HepG2 (cell line): Measurements from ENCODE around the gene RASGRP1. TPM values are rescaled to one million over a fixed set of nuclear protein-coding genes. Genes with fewer than 3 reads are reported as not detected.

ENCODE experiments used
- ATAC-seq: fragments of 200-7000 bp; cut with Tn5 transposase; 3 replicates; pipeline ENCODE4 v1.9.1; 2020; ENCODE audit warnings: mild to moderate bottlenecking, moderate library complexity
- BruUV-seq: library from RNA; stranded (reverse); fragments of 400-500 nt; replicated peaks from 2 replicates; lab custom pipeline; 2021; lab: Mats Ljungman, UMichigan
- CTCF ChIA-PET: fragments of 300-600 bp; formaldehyde crosslinking; extraction: SDS; loops from one replicate; lab custom pipeline; 2021; ENCODE audit warnings: low total read pairs, inconsistent platforms, low intra/inter-chr PET ratio; lab: Yijun Ruan, JAX
- POLR2A ChIA-PET: fragments of 350-600 bp; sonication (Branson Sonifier 250); formaldehyde crosslinking; loops from one replicate; lab custom pipeline; 2020; ENCODE audit warnings: antibody characterized with exemption, inconsistent platforms; lab: Yijun Ruan, JAX
- DNase-seq: peaks from one replicate; pipeline ENCODE4 v3.0.0-alpha.2; 2015; ENCODE audit warnings: low spot score
- FAIRE-seq: peaks from 3 replicates; lab custom pipeline; 2011; peaks lifted over from hg19 to GRCh38; lab: Jason Lieb, UNC
- H2AFZ ChIP-seq: one replicate; pipeline ENCODE4 v1.6.1; 2011; ENCODE audit warnings: low read length, inconsistent platforms
- H3K27ac ChIP-seq: fragments of 300-600 bp; 3 replicates; pipeline ENCODE4 v1.8.0; 2011; ENCODE audit warnings: mixed run types, mild to moderate bottlenecking, mixed read lengths, low read length, inconsistent platforms; ENCODE audit not compliant: insufficient read depth; ENCODE audit errors: extremely low read length
- H3K27me3 ChIP-seq, 2 experiments: fragments of 200-600 bp in 1 of 2; 2 replicates in 1 of 2; 3 replicates in 1 of 2; pipeline versions ENCODE4 v1.6.0 to v1.8.0; 2011; ENCODE audit warnings: low read length in 2 of 2, mild to moderate bottlenecking in 2 of 2, moderate library complexity in 2 of 2, inconsistent platforms in 1 of 2; ENCODE audit not compliant: insufficient read depth in 2 of 2, control insufficient read depth in 1 of 2
- H3K36me3 ChIP-seq, 2 experiments: fragments of 200-600 bp in 1 of 2; replicated peaks in 1 of 2; 2 replicates in 1 of 2; 3 replicates in 1 of 2; pipeline versions ENCODE4 v1.5.1 to v1.8.0; 2011; ENCODE audit warnings: low read length in 2 of 2, inconsistent platforms in 1 of 2; ENCODE audit not compliant: insufficient read depth in 2 of 2, control insufficient read depth in 1 of 2
- H3K4me1 ChIP-seq: 2 replicates; pipeline ENCODE4 v1.5.1; 2012; ENCODE audit warnings: low read length, inconsistent platforms; ENCODE audit not compliant: insufficient read depth
- H3K4me2 ChIP-seq: 2 replicates; pipeline ENCODE4 v1.6.0; 2011; ENCODE audit warnings: low read depth, low read length, inconsistent platforms
- H3K4me3 ChIP-seq, 3 experiments: fragments of 200-600 bp in 1 of 3; sonication (generic), shearing (Covaris generic) in 1 of 3; replicated peaks in 1 of 3; 2 replicates each; pipeline ENCODE4 v1.5.1; 2011 to 2016; ENCODE audit warnings: low read length in 3 of 3, inconsistent platforms in 2 of 3, low read depth in 2 of 3, mild to moderate bottlenecking in 2 of 3, control low read depth in 1 of 3, mixed read lengths in 1 of 3; ENCODE audit not compliant: insufficient read depth in 1 of 3
- H3K79me2 ChIP-seq: one replicate; pipeline ENCODE4 v1.6.1; 2011; ENCODE audit warnings: low read length, inconsistent platforms; ENCODE audit not compliant: insufficient read depth
- H3K9ac ChIP-seq: 2 replicates; pipeline ENCODE4 v1.6.0; 2011; ENCODE audit warnings: mild to moderate bottlenecking, low read depth, low read length, inconsistent platforms; ENCODE audit not compliant: insufficient read depth
- H3K9me3 ChIP-seq: 2 replicates; pipeline ENCODE4 v1.5.1; 2012; ENCODE audit warnings: mild to moderate bottlenecking, low read length
- H4K20me1 ChIP-seq: 2 replicates; pipeline ENCODE4 v1.6.0; 2011; ENCODE audit warnings: inconsistent platforms, mild to moderate bottlenecking, low read length, moderate library complexity; ENCODE audit not compliant: insufficient read depth
- FOXK1 ChIP-seq: sonication (generic); formaldehyde crosslinking; IDR thresholded peaks from 2 replicates; pipeline ENCODE4 v1.4.0; 2020; ENCODE audit warnings: low read depth, missing genetic modification reagents, borderline replicate concordance
- HOXD1 ChIP-seq: sonication (generic); formaldehyde crosslinking; IDR thresholded peaks from 2 replicates; pipeline ENCODE4 v1.5.0; 2020; ENCODE audit warnings: missing genetic modification reagents
- RBM39 ChIP-seq: fragments of 200-400 bp; formaldehyde crosslinking; IDR thresholded peaks from one replicate; pipeline ENCODE4 v1.6.1; 2018; ENCODE audit warnings: antibody characterized with exemption, mild to moderate bottlenecking, low read depth, low read length; ENCODE audit not compliant: poor library complexity, severe bottlenecking
- SATB2 ChIP-seq: sonication (generic); formaldehyde crosslinking; IDR thresholded peaks from 2 replicates; pipeline ENCODE4 v1.5.0; 2020; ENCODE audit warnings: missing genetic modification reagents
- ZC3H13 ChIP-seq: sonication (generic); formaldehyde crosslinking; IDR thresholded peaks from 2 replicates; pipeline ENCODE4 v1.8.1; 2023; ENCODE audit warnings: mild to moderate bottlenecking, missing genetic modification reagents, moderate library complexity
- ZNF205 ChIP-seq: IDR thresholded peaks from 2 replicates; pipeline ENCODE4 v1.6.1; 2018; ENCODE audit warnings: missing biosample characterization, missing genetic modification reagents
- ZNF572 ChIP-seq: sonication (generic); formaldehyde crosslinking; IDR thresholded peaks from 2 replicates; pipeline ENCODE4 v1.5.1; 2020; ENCODE audit warnings: mild to moderate bottlenecking, missing genetic modification reagents
- ZNF790 ChIP-seq: sonication (generic); formaldehyde crosslinking; IDR thresholded peaks from 2 replicates; pipeline ENCODE4 v1.8.0; 2022; ENCODE audit warnings: missing genetic modification reagents, mild to moderate bottlenecking, borderline replicate concordance
- WGBS: methylation state at CpG from one replicate; pipeline ENCODE4 v1.1.6; 2017; ENCODE audit warnings: low lambda C conversion rate; 5-methylcytosine and 5-hydroxymethylcytosine counted together
- in situ Hi-C: cut with HindIII; loops from 2 replicates; pipeline ENCODE4 v1.10.0; 2017; ENCODE audit warnings: low pct_unique_long_range_greater_than_20kb; ENCODE audit not compliant: extremely low pct_ligation_motif_present
- intact Hi-C: fragments of 100-400 bp; cut with micrococcal nuclease; formaldehyde crosslinking; loops from one replicate; pipeline ENCODE4 v1.10.0; 2022; ENCODE audit not compliant: unreplicated experiment
- polyA plus RNA-seq, 8 experiments: library from polyadenylated mRNA; depleted of rRNA in 3 of 8; stranded (reverse) in 7 of 8; unstranded in 1 of 8; fragments of >200 nt; fragmentation: Illumina TruSeq in 4 of 8; extraction: Trizol in 4 of 8; gene quantifications; 2 replicates each; pipeline versions ENCODE4 v1.2.1 to v1.2.3, GENCODE V29; 2011 to 2016; ENCODE audit warnings: low read depth in 4 of 8, missing spikeins in 1 of 8, mixed read lengths in 1 of 8; ENCODE audit not compliant: insufficient read depth in 1 of 8
- total RNA-seq, 5 experiments: library from RNA; depleted of rRNA; stranded (reverse); fragments of >200 nt; fragmentation: Illumina TruSeq; extraction: Trizol; gene quantifications; 2 replicates each; pipeline ENCODE4 v1.2.3, GENCODE V29; 2016; ENCODE audit warnings: low read depth in 1 of 5
- TF ChIP-seq, protein P1 (sequence below): sonication (generic); formaldehyde crosslinking; IDR thresholded peaks from 2 replicates; pipeline ENCODE4 v1.5.1; 2020; ENCODE audit warnings: missing genetic modification reagents, mild to moderate bottlenecking, borderline replicate concordance

The RASGRP1 gene
- total and polyA plus RNA-seq, 2 of the 13 experiments (the other 11 are each of a cell fraction or from before 2014, with no cell fraction given): 0.07 TPM; not detected in 1

- Histone ChIP-seq H3K4me3 (no peak overlapping the region), H2AFZ (no peak overlapping the region), H3K9ac (no peak overlapping the region), H4K20me1 (no peaks in the 10 kb centered on the region), H3K4me1 (no peaks in the 10 kb centered on the region), H3K36me3 (no peaks in the 10 kb centered on the region), H3K9me3 (no peaks in the 10 kb centered on the region), H3K27ac (no peak overlapping the region), H3K79me2 (no peaks in the 10 kb centered on the region), H3K4me2 (no peak overlapping the region), H3K27me3 (peaks cover 0 to 1% of the 10 kb centered on the region in 2 experiments; a peak in 1 of 5 replicates)
- ATAC-seq: no peak
- 14% methylated on average over 8 of the region's 8 CpGs for WGBS
- in situ Hi-C loops: no loop called here
- FAIRE-seq: no peak
- intact Hi-C loops: no loop called here
- BruUV-seq: no TSS peak
- POLR2A ChIA-PET: no interaction called here
- TF ChIP-seq FOXK1 (CRISPR knock-in tag): no peak
- TF ChIP-seq ZNF205 (CRISPR knock-in tag): no peak
- TF ChIP-seq, protein P1, sequence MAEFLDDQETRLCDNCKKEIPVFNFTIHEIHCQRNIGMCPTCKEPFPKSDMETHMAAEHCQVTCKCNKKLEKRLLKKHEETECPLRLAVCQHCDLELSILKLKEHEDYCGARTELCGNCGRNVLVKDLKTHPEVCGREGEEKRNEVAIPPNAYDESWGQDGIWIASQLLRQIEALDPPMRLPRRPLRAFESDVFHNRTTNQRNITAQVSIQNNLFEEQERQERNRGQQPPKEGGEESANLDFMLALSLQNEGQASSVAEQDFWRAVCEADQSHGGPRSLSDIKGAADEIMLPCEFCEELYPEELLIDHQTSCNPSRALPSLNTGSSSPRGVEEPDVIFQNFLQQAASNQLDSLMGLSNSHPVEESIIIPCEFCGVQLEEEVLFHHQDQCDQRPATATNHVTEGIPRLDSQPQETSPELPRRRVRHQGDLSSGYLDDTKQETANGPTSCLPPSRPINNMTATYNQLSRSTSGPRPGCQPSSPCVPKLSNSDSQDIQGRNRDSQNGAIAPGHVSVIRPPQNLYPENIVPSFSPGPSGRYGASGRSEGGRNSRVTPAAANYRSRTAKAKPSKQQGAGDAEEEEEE (CRISPR knock-in tag): no peak
- TF ChIP-seq ZC3H13 (CRISPR knock-in tag): no peak
- TF ChIP-seq HOXD1: no peak
- no peak for TF ChIP-seq SATB2 (CRISPR knock-in tag)
- TF ChIP-seq ZNF572 (CRISPR knock-in tag): no peak
- no peak for TF ChIP-seq RBM39
- no peak for TF ChIP-seq ZNF790
- CTCF ChIA-PET: no interaction called here
- no peak for DNase-seq
Measured at GRCh38 chr15:38535491-38536200, 29.0 kb downstream of the RASGRP1 start.
